Breast epithelium (tissue), 4 donors: ENCODE data around the gene TRMT1. TPM values are rescaled to one million over a fixed set of nuclear protein-coding genes. Genes with fewer than 3 reads are reported as not detected.

Experiments
- DNase-seq, 2 donors: peaks; one replicate each; pipeline ENCODE4 v3.0.0-alpha.2; 2019; ENCODE audit warnings: low spot score in 2 of 2
- H3K27ac ChIP-seq, 2 donors: fragments of 200-600 bp; sonication (generic) in 1 of 2; one replicate each; pipeline ENCODE4 v1.5.1; 2016 to 2019; ENCODE audit warnings: mild to moderate bottlenecking in 1 of 2
- H3K27me3 ChIP-seq, 2 donors: fragments of 200-600 bp; sonication (generic) in 1 of 2; one replicate each; pipeline versions ENCODE4 v1.5.1 to v1.6.0; 2017 to 2019; ENCODE audit warnings: control low read depth in 1 of 2, mild to moderate bottlenecking in 1 of 2
- H3K36me3 ChIP-seq: fragments of 200-600 bp; one replicate; pipeline ENCODE4 v1.5.1; 2019
- H3K4me1 ChIP-seq, 2 donors: fragments of 200-600 bp; sonication (generic); one replicate each; pipeline ENCODE4 v1.5.1; 2016 to 2019; ENCODE audit warnings: control low read depth in 1 of 2
- H3K4me3 ChIP-seq, 3 donors: fragments of 200-600 bp; sonication (generic); 1 replicate in 2 of 3; 2 replicates in 1 of 3; pipeline ENCODE4 v1.5.1; 2016 to 2019; ENCODE audit warnings: mild to moderate bottlenecking in 3 of 3, moderate library complexity in 2 of 3
- H3K9me3 ChIP-seq, 2 donors: fragments of 200-600 bp; sonication (generic) in 1 of 2; one replicate each; pipeline ENCODE4 v1.5.1; 2016 to 2019; ENCODE audit warnings: control low read depth in 1 of 2
- CTCF ChIP-seq, 3 donors: fragments of 450-650 bp; IDR thresholded peaks; one replicate each; pipeline ENCODE4 v1.5.1; 2016 to 2017; ENCODE audit warnings: antibody characterized with exemption in 3 of 3, mild to moderate bottlenecking in 3 of 3, moderate library complexity in 3 of 3
- POLR2A ChIP-seq: fragments of 450-650 bp; IDR thresholded peaks from one replicate; pipeline ENCODE4 v1.6.1; 2016; ENCODE audit warnings: antibody characterized with exemption, mild to moderate bottlenecking, moderate library complexity
- POLR2AphosphoS5 ChIP-seq, 3 donors: sonication (generic); formaldehyde crosslinking; IDR thresholded peaks; one replicate each; pipeline ENCODE4 v1.6.1; 2017; ENCODE audit warnings: antibody characterized with exemption in 3 of 3
- intact Hi-C: fragments of 100-400 bp; cut with DNase I; formaldehyde crosslinking; loops from one replicate; pipeline ENCODE4 v1.15.1; 2023; ENCODE audit warnings: low total_unique reads
- total RNA-seq, 3 donors: library from RNA; depleted of rRNA; stranded (reverse); fragments of >200 nt; gene quantifications; one replicate each; pipeline ENCODE4 v1.1.0, GENCODE V29; 2016

Gene TRMT1
- total RNA-seq, 3 donors from 2014 or later, result 29.7 to 37.4 (median 31.7) TPM

GRCh38 chr19:13137290-13137794, 20.8 kb upstream of the TRMT1 start:
- no peak overlapping the region for H3K27ac ChIP-seq

GRCh38 chr19:13135068-13136062, 18.8 kb upstream of the TRMT1 start:
- Histone ChIP-seq H3K27ac (peak overlapping the region in 1 of 2 donors; percentile 23), H3K36me3 (peaks cover 5% of the 10 kb centered on the region), H3K4me1 (no peaks in the 10 kb centered on the region), H3K27me3 (no peaks in the 10 kb centered on the region), H3K4me3 (peak overlapping the region in 2 of 3 donors; percentile 30 to 39), H3K9me3 (no peaks in the 10 kb centered on the region)
- DNase-seq, result no peak
- intact Hi-C loops, result loop anchor here (1.0 kb wide), 1 partner anchor 11 kb away; no protein-coding TSS in a partner anchor
- TF ChIP-seq POLR2A (no peak), POLR2AphosphoS5 (IDR thresholded peaks at IDR 0.05) (no peak), CTCF (IDR thresholded peaks at IDR 0.05) (no peak)

More at GRCh38 chr19:13137290-13137794, 20.8 kb upstream of the TRMT1 start:
- no peak for DNase-seq
- intact Hi-C loops, result no loop called here
- no peak for TF ChIP-seq POLR2A
- TF ChIP-seq CTCF (IDR thresholded peaks at IDR 0.05), result no peak
- no peak for TF ChIP-seq POLR2AphosphoS5 (IDR thresholded peaks at IDR 0.05)
- H3K4me1 ChIP-seq, result no peaks in the 10 kb centered on the region
- H3K36me3 ChIP-seq, result peaks cover 5% of the 10 kb centered on the region
- no peak overlapping the region for H3K4me3 ChIP-seq
- H3K9me3 ChIP-seq, result no peaks in the 10 kb centered on the region
- H3K27me3 ChIP-seq, result no peaks in the 10 kb centered on the region

GRCh38 chr19:13134626-13135025, 18.1 kb upstream of the TRMT1 start:
- no peaks in the 10 kb centered on the region for H3K9me3 ChIP-seq
- H3K36me3 ChIP-seq, result peaks cover 5% of the 10 kb centered on the region
- intact Hi-C loops, result no loop called here
- no peak for TF ChIP-seq POLR2A
- no peak for TF ChIP-seq POLR2AphosphoS5 (IDR thresholded peaks at IDR 0.05)
- TF ChIP-seq CTCF (IDR thresholded peaks at IDR 0.05), result no peak
- H3K27ac ChIP-seq, result peak overlapping the region in 1 of 2 donors; percentile 23
- peak overlapping the region in 1 of 3 donors; percentile 30 for H3K4me3 ChIP-seq
- DNase-seq, result no peak
- no peaks in the 10 kb centered on the region for H3K27me3 ChIP-seq
- H3K4me1 ChIP-seq, result no peaks in the 10 kb centered on the region

- H3K4me1 ChIP-seq, result no peaks in the 10 kb centered on the region
- H3K36me3 ChIP-seq, result no peaks in the 10 kb centered on the region
- TF ChIP-seq CTCF (IDR thresholded peaks at IDR 0.05), result no peak
- no peak for TF ChIP-seq POLR2AphosphoS5 (IDR thresholded peaks at IDR 0.05)
- TF ChIP-seq POLR2A, result no peak
- H3K4me3 ChIP-seq, result no peak overlapping the region
- H3K27ac ChIP-seq, result peak overlapping the region; percentile 60 to 62
- no peaks in the 10 kb centered on the region for H3K27me3 ChIP-seq
- DNase-seq, result no peak
- intact Hi-C loops, result no loop called here
- no peaks in the 10 kb centered on the region for H3K9me3 ChIP-seq
Measured at GRCh38 chr19:13133241-13133870, 16.8 kb upstream of the TRMT1 start.
